TTC549 (cell line): ENCODE data around the gene RASEF.

ENCODE experiments used
- FAIRE-seq: peaks from 2 replicates; lab custom pipeline; 2012; peaks lifted over from hg19 to GRCh38; lab: Jason Lieb, UNC

The RASEF gene

GRCh38 chr9:83012922-83013838 lies 49.8 kb downstream of the RASEF start:
- FAIRE-seq = no peak

- no peak for FAIRE-seq
Measured at GRCh38 chr9:83012168-83012921, 50.6 kb downstream of the RASEF start.

- FAIRE-seq = no peak
Measured at GRCh38 chr9:83011611-83012010, 51.3 kb downstream of the RASEF start.

- no peak for FAIRE-seq
Measured at GRCh38 chr9:83007521-83008300, 55.2 kb downstream of the RASEF start.

GRCh38 chr9:83006378-83006777 lies 56.6 kb downstream of the RASEF start:
- FAIRE-seq = no peak

GRCh38 chr9:83005963-83006362 lies 57.0 kb downstream of the RASEF start:
- no peak for FAIRE-seq

GRCh38 chr9:83005361-83005760 lies 57.6 kb downstream of the RASEF start:
- no peak for FAIRE-seq

- no peak for FAIRE-seq
Measured at GRCh38 chr9:83002329-83002728, 60.6 kb downstream of the RASEF start.

- no peak for FAIRE-seq
Measured at GRCh38 chr9:83000765-83001164, 62.2 kb downstream of the RASEF start.

- no peak for FAIRE-seq
Measured at GRCh38 chr9:82998409-82998808, 64.5 kb downstream of the RASEF start.

- FAIRE-seq = no peak
Measured at GRCh38 chr9:82997476-82998140, 65.3 kb downstream of the RASEF start.

- no peak for FAIRE-seq
Measured at GRCh38 chr9:82996941-82997340, 66.0 kb downstream of the RASEF start.

GRCh38 chr9:82993856-82994605 lies 68.9 kb downstream of the RASEF start:
- no peak for FAIRE-seq

GRCh38 chr9:82991671-82992070 lies 71.3 kb downstream of the RASEF start:
- FAIRE-seq = no peak

- no peak for FAIRE-seq
Measured at GRCh38 chr9:82989929-82990328, 73.0 kb downstream of the RASEF start.

GRCh38 chr9:82988488-82988887 lies 74.5 kb downstream of the RASEF start:
- FAIRE-seq = no peak

- no peak for FAIRE-seq
Measured at GRCh38 chr9:82987370-82988189, 75.4 kb downstream of the RASEF start.

- no peak for FAIRE-seq
Measured at GRCh38 chr9:82981552-82981951, 81.4 kb downstream of the RASEF start.

GRCh38 chr9:82975176-82975575 lies 87.8 kb downstream of the RASEF start:
- no peak for FAIRE-seq

- FAIRE-seq = no peak
Measured at GRCh38 chr9:82972446-82972845, 90.5 kb downstream of the RASEF start.
